Activated CD8-positive, alpha-beta memory T cell treated with anti-CD3 and anti-CD28 coated beads, Interleukin-2, amount 50 U/mL, for 48 hours (primary cell): ENCODE results near the gene KCNG3.
"Not testable (repeated sequence)": the region's sequence is repeated elsewhere in the genome, so short reads cannot be mapped to it uniquely, and the experiment has no call there.

ENCODE experiments used
- DNase-seq: peaks from one replicate; pipeline ENCODE4 v3.0.0-alpha.2; 2020

Gene KCNG3

GRCh38 chr2:42421601-42422239, 72.1 kb downstream of the KCNG3 start:
- no peak for DNase-seq

GRCh38 chr2:42421157-42421485, 72.7 kb downstream of the KCNG3 start:
- DNase-seq, result no peak

DNA sequence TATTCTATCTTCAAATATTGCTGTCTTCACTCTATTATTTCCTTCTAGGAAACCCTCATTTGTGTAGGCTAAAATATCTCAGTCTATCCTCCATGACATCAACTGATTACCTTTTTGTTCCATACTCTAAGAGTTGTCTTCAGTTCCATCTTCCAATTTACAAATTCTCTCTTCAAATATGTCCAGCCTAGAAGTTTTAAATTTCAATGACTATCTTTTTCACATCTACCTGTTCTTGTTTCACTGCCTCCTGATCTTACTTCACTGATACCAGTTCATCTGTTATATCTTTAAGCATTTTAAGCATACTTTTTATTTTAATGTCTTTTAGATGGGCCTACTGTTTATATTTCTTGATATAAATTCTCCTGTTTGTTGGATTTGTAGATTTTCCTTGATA, 79.1 kb downstream of the KCNG3 start:
- DNase-seq, result no peak

DNA sequence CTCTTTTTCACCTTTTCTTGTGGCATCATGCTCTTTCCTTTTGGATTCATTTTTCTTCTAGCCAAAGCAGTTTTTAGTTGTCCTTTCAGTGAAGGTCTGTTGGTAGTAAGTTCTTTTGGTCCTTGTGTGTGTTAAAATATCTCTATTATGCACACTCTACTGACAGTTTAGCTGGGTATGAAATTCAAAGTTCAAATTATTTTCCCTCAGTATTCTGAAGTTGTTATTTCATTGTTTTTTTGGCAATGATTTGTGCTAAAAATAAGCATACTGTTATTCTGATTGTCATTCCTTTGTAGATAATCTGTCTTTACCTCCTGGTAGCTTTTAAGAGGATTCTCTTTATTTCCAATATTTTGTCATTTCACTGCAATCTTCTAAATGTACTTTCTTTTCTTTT, 79.6 kb downstream of the KCNG3 start:
- no peak for DNase-seq

GRCh38 chr2:42410742-42411514, 82.9 kb downstream of the KCNG3 start:
- DNase-seq, result no peak

- no peak for DNase-seq
Measured at GRCh38 chr2:42408009-42408408, 85.8 kb downstream of the KCNG3 start.

- no peak for DNase-seq
Measured at GRCh38 chr2:42407476-42407875, 86.3 kb downstream of the KCNG3 start.

GRCh38 chr2:42404676-42405075, 89.1 kb downstream of the KCNG3 start:
- DNase-seq, result no peak

- no peak for DNase-seq
Measured at GRCh38 chr2:42401773-42402172, 92.0 kb downstream of the KCNG3 start.

- not testable (repeated sequence) for DNase-seq
Measured at GRCh38 chr2:42398052-42398451, 95.7 kb downstream of the KCNG3 start.

DNA sequence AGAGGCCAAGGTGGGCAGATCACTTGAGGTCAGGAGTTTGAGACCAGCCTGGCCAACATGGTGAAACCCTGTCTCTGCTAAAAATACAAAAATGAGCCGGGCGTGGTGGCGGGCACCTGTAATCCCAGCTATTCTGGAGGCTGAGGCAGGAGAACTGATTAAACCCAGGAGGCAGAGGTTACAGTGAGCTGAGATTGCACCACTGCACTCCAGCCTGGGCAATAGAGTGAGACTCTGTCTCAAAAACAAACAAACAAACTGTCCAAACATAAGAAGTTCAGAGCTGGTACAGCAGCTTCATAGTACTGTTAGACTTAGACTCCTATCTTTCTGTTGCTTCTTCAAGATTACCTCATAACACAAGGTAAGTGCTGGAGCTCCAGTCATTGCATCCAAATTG, 100.5 kb downstream of the KCNG3 start:
- DNase-seq, result not testable (repeated sequence)

- no peak for DNase-seq
Measured at GRCh38 chr2:42392191-42392590, 101.6 kb downstream of the KCNG3 start.
